HepG2 (cell line): Measurements from ENCODE around the gene TMEM95. TPM values are rescaled to one million over a fixed set of nuclear protein-coding genes. Genes with fewer than 3 reads are reported as not detected.

Experiments
- ATAC-seq: fragments of 200-7000 bp; cut with Tn5 transposase; 3 replicates; pipeline ENCODE4 v1.9.1; 2020; ENCODE audit warnings: mild to moderate bottlenecking, moderate library complexity
- BruUV-seq: library from RNA; stranded (reverse); fragments of 400-500 nt; replicated peaks from 2 replicates; lab custom pipeline; 2021; lab: Mats Ljungman, UMichigan
- CTCF ChIA-PET: fragments of 300-600 bp; formaldehyde crosslinking; extraction: SDS; loops from one replicate; lab custom pipeline; 2021; ENCODE audit warnings: low total read pairs, inconsistent platforms, low intra/inter-chr PET ratio; lab: Yijun Ruan, JAX
- POLR2A ChIA-PET: fragments of 350-600 bp; sonication (Branson Sonifier 250); formaldehyde crosslinking; loops from one replicate; lab custom pipeline; 2020; ENCODE audit warnings: antibody characterized with exemption, inconsistent platforms; lab: Yijun Ruan, JAX
- DNase-seq: peaks from one replicate; pipeline ENCODE4 v3.0.0-alpha.2; 2015; ENCODE audit warnings: low spot score
- FAIRE-seq: peaks from 3 replicates; lab custom pipeline; 2011; peaks lifted over from hg19 to GRCh38; lab: Jason Lieb, UNC
- H2AFZ ChIP-seq: one replicate; pipeline ENCODE4 v1.6.1; 2011; ENCODE audit warnings: low read length, inconsistent platforms
- H3K27ac ChIP-seq: fragments of 300-600 bp; 3 replicates; pipeline ENCODE4 v1.8.0; 2011; ENCODE audit warnings: mixed run types, mild to moderate bottlenecking, mixed read lengths, low read length, inconsistent platforms; ENCODE audit not compliant: insufficient read depth; ENCODE audit errors: extremely low read length
- H3K27me3 ChIP-seq, 2 experiments: fragments of 200-600 bp in 1 of 2; 2 replicates in 1 of 2; 3 replicates in 1 of 2; pipeline versions ENCODE4 v1.6.0 to v1.8.0; 2011; ENCODE audit warnings: low read length in 2 of 2, mild to moderate bottlenecking in 2 of 2, moderate library complexity in 2 of 2, inconsistent platforms in 1 of 2; ENCODE audit not compliant: insufficient read depth in 2 of 2, control insufficient read depth in 1 of 2
- H3K36me3 ChIP-seq, 2 experiments: fragments of 200-600 bp in 1 of 2; replicated peaks in 1 of 2; 2 replicates in 1 of 2; 3 replicates in 1 of 2; pipeline versions ENCODE4 v1.5.1 to v1.8.0; 2011; ENCODE audit warnings: low read length in 2 of 2, inconsistent platforms in 1 of 2; ENCODE audit not compliant: insufficient read depth in 2 of 2, control insufficient read depth in 1 of 2
- H3K4me1 ChIP-seq: 2 replicates; pipeline ENCODE4 v1.5.1; 2012; ENCODE audit warnings: low read length, inconsistent platforms; ENCODE audit not compliant: insufficient read depth
- H3K4me2 ChIP-seq: 2 replicates; pipeline ENCODE4 v1.6.0; 2011; ENCODE audit warnings: low read depth, low read length, inconsistent platforms
- H3K4me3 ChIP-seq, 3 experiments: fragments of 200-600 bp in 1 of 3; sonication (generic), shearing (Covaris generic) in 1 of 3; replicated peaks in 1 of 3; 2 replicates each; pipeline ENCODE4 v1.5.1; 2011 to 2016; ENCODE audit warnings: low read length in 3 of 3, inconsistent platforms in 2 of 3, low read depth in 2 of 3, mild to moderate bottlenecking in 2 of 3, control low read depth in 1 of 3, mixed read lengths in 1 of 3; ENCODE audit not compliant: insufficient read depth in 1 of 3
- H3K79me2 ChIP-seq: one replicate; pipeline ENCODE4 v1.6.1; 2011; ENCODE audit warnings: low read length, inconsistent platforms; ENCODE audit not compliant: insufficient read depth
- H3K9ac ChIP-seq: 2 replicates; pipeline ENCODE4 v1.6.0; 2011; ENCODE audit warnings: mild to moderate bottlenecking, low read depth, low read length, inconsistent platforms; ENCODE audit not compliant: insufficient read depth
- H3K9me3 ChIP-seq: 2 replicates; pipeline ENCODE4 v1.5.1; 2012; ENCODE audit warnings: mild to moderate bottlenecking, low read length
- H4K20me1 ChIP-seq: 2 replicates; pipeline ENCODE4 v1.6.0; 2011; ENCODE audit warnings: inconsistent platforms, mild to moderate bottlenecking, low read length, moderate library complexity; ENCODE audit not compliant: insufficient read depth
- BHLHE40 ChIP-seq: IDR thresholded peaks from 2 replicates; pipeline ENCODE4 v1.6.1; 2011; ENCODE audit warnings: low read length, improper control_type of control experiment
- HIC2 ChIP-seq: sonication (generic); formaldehyde crosslinking; IDR thresholded peaks from 2 replicates; pipeline ENCODE4 v1.9.0; 2022; ENCODE audit warnings: low read depth, missing genetic modification reagents
- SOX6 ChIP-seq, 2 experiments: fragments of 450-650 bp in 1 of 2; sonication (generic) in 1 of 2; formaldehyde crosslinking in 1 of 2; IDR thresholded peaks; 2 replicates each; pipeline versions ENCODE4 v1.4.0 to v1.6.1; 2017 to 2020; ENCODE audit warnings: antibody characterized with exemption in 1 of 2, mild to moderate bottlenecking in 1 of 2, missing genetic modification reagents in 1 of 2
- TBX3 ChIP-seq: fragments of 450-650 bp; IDR thresholded peaks from 2 replicates; pipeline ENCODE4 v1.6.1; 2017; ENCODE audit warnings: antibody characterized with exemption, mild to moderate bottlenecking, inconsistent platforms, borderline replicate concordance
- XBP1 ChIP-seq: sonication (generic); formaldehyde crosslinking; IDR thresholded peaks from 2 replicates; pipeline ENCODE4 v1.5.0; 2020; ENCODE audit warnings: missing genetic modification reagents
- ZBTB38 ChIP-seq: sonication (generic); formaldehyde crosslinking; IDR thresholded peaks from 2 replicates; pipeline ENCODE4 v1.5.1; 2020; ENCODE audit warnings: mild to moderate bottlenecking, missing genetic modification reagents
- ZNF446 ChIP-seq: sonication (generic); formaldehyde crosslinking; IDR thresholded peaks from 2 replicates; pipeline ENCODE4 v1.5.0; 2020; ENCODE audit warnings: mild to moderate bottlenecking, missing genetic modification reagents
- ZNF704 ChIP-seq: sonication (generic); formaldehyde crosslinking; IDR thresholded peaks from 2 replicates; pipeline ENCODE4 v1.8.1; 2023; ENCODE audit warnings: mild to moderate bottlenecking, inconsistent platforms, moderate library complexity, missing genetic modification reagents, borderline replicate concordance
- ZNF740 ChIP-seq: sonication (generic); formaldehyde crosslinking; IDR thresholded peaks from 2 replicates; pipeline ENCODE4 v1.4.0; 2020; ENCODE audit warnings: missing genetic modification reagents
- ZNF770 ChIP-seq: sonication (generic); formaldehyde crosslinking; IDR thresholded peaks from 2 replicates; pipeline ENCODE4 v1.5.0; 2020; ENCODE audit warnings: mild to moderate bottlenecking, missing genetic modification reagents
- WGBS: methylation state at CpG from one replicate; pipeline ENCODE4 v1.1.6; 2017; ENCODE audit warnings: low lambda C conversion rate; 5-methylcytosine and 5-hydroxymethylcytosine counted together
- in situ Hi-C: cut with HindIII; loops from 2 replicates; pipeline ENCODE4 v1.10.0; 2017; ENCODE audit warnings: low pct_unique_long_range_greater_than_20kb; ENCODE audit not compliant: extremely low pct_ligation_motif_present
- intact Hi-C: fragments of 100-400 bp; cut with micrococcal nuclease; formaldehyde crosslinking; loops from one replicate; pipeline ENCODE4 v1.10.0; 2022; ENCODE audit not compliant: unreplicated experiment
- polyA plus RNA-seq, 8 experiments: library from polyadenylated mRNA; depleted of rRNA in 3 of 8; stranded (reverse) in 7 of 8; unstranded in 1 of 8; fragments of >200 nt; fragmentation: Illumina TruSeq in 4 of 8; extraction: Trizol in 4 of 8; gene quantifications; 2 replicates each; pipeline versions ENCODE4 v1.2.1 to v1.2.3, GENCODE V29; 2011 to 2016; ENCODE audit warnings: low read depth in 4 of 8, missing spikeins in 1 of 8, mixed read lengths in 1 of 8; ENCODE audit not compliant: insufficient read depth in 1 of 8
- total RNA-seq, 5 experiments: library from RNA; depleted of rRNA; stranded (reverse); fragments of >200 nt; fragmentation: Illumina TruSeq; extraction: Trizol; gene quantifications; 2 replicates each; pipeline ENCODE4 v1.2.3, GENCODE V29; 2016; ENCODE audit warnings: low read depth in 1 of 5

Gene TMEM95
- total and polyA plus RNA-seq, 2 of the 13 experiments (the other 11 are each of a cell fraction or from before 2014, with no cell fraction given), result not detected

- FAIRE-seq, result no peak
- intact Hi-C loops, result no loop called here
- 66% methylated on average over 2 of the region's 2 CpGs for WGBS
These were observed 19.4 kb downstream of the TMEM95 start for GRCh38 chr17:7374353-7374752.

GRCh38 chr17:7379134-7379533, 24.2 kb downstream of the TMEM95 start:
- 66% methylated on average over 3 of the region's 3 CpGs for WGBS
- H3K4me3 ChIP-seq, result no peak overlapping the region
- DNase-seq, result no peak
- ChIA-PET POLR2A (no interaction called here), CTCF (no interaction called here)
- no peaks in the 10 kb centered on the region for H3K79me2 ChIP-seq
- no peaks in the 10 kb centered on the region for H3K36me3 ChIP-seq
- peaks cover 0 to 7% of the 10 kb centered on the region in 2 experiments; a peak in 1 of 5 replicates for H3K27me3 ChIP-seq
- no peak overlapping the region for H3K9ac ChIP-seq
- no peak overlapping the region for H3K4me2 ChIP-seq
- peaks cover 21% of the 10 kb centered on the region for H3K4me1 ChIP-seq
- in situ Hi-C loops, result no loop called here
- H4K20me1 ChIP-seq, result no peaks in the 10 kb centered on the region
- FAIRE-seq, result no peak
- no peak overlapping the region for H3K27ac ChIP-seq
- ATAC-seq, result no peak
- intact Hi-C loops, result no loop called here
- H3K9me3 ChIP-seq, result peaks cover 4% of the 10 kb centered on the region; the same call in 1 of the 2 replicates
- no TSS peak for BruUV-seq
- H2AFZ ChIP-seq, result no peak overlapping the region
- TF ChIP-seq BHLHE40 (no peak), HIC2 (no peak), ZNF740 (CRISPR knock-in tag) (no peak), ZBTB38 (no peak), ZNF446 (CRISPR knock-in tag) (no peak), ZNF704 (no peak), SOX6 (IDR thresholded peaks at IDR 0.05) (no peak), SOX6 (CRISPR knock-in tag; IDR thresholded peaks at IDR 0.05) (no peak), TBX3 (no peak)

More at GRCh38 chr17:7374353-7374752, 19.4 kb downstream of the TMEM95 start:
- H3K36me3 ChIP-seq, result no peaks in the 10 kb centered on the region
- peaks cover 10% of the 10 kb centered on the region for H3K4me1 ChIP-seq
- no peak overlapping the region for H3K4me3 ChIP-seq
- H3K4me2 ChIP-seq, result no peak overlapping the region
- TF ChIP-seq XBP1 (CRISPR knock-in tag), result no peak
- TF ChIP-seq ZNF770 (CRISPR knock-in tag), result peak; percentile 62; the same call in 1 of the 2 replicates
- no peak overlapping the region for H3K27ac ChIP-seq
- H3K9ac ChIP-seq, result no peak overlapping the region
- no peaks in the 10 kb centered on the region for H4K20me1 ChIP-seq
- ATAC-seq (no peak), DNase-seq (no peak)
- H3K27me3 ChIP-seq, result peaks cover 0 to 10% of the 10 kb centered on the region in 2 experiments; a peak in 3 of 5 replicates
- ChIA-PET POLR2A (interaction anchor here (1.6 kb wide), 1 partner anchor 29 kb away, joined by 4 read pairs; the partner anchor contains the start of gene TMEM256), CTCF (no interaction called here)
- H2AFZ ChIP-seq, result no peak overlapping the region
- H3K9me3 ChIP-seq, result peaks cover 4% of the 10 kb centered on the region; the same call in 1 of the 2 replicates
- in situ Hi-C loops, result no loop called here
- BruUV-seq, result no TSS peak
- H3K79me2 ChIP-seq, result no peaks in the 10 kb centered on the region
